KOPT-K1 (cell line): ENCODE data around the gene OPRL1.

Experiments
- H3K27ac ChIP-seq: fragments of 200-600 bp; sonication (generic); 2 replicates; pipeline ENCODE4 v1.5.1; 2016; ENCODE audit warnings: antibody characterized with exemption, mild to moderate bottlenecking, low read depth, low read length; ENCODE audit not compliant: poor library complexity, severe bottlenecking
- H3K36me3 ChIP-seq: fragments of 200-600 bp; sonication (generic); 2 replicates; pipeline ENCODE4 v1.5.1; 2017; ENCODE audit warnings: antibody characterized with exemption, mild to moderate bottlenecking, low read length, moderate library complexity; ENCODE audit not compliant: insufficient read depth
- H3K9me3 ChIP-seq: fragments of 200-600 bp; sonication (generic); 2 replicates; pipeline ENCODE4 v1.5.1; 2017; ENCODE audit warnings: antibody characterized with exemption, low read length, mild to moderate bottlenecking; ENCODE audit not compliant: insufficient read depth, poor library complexity, severe bottlenecking

The OPRL1 gene

DNA sequence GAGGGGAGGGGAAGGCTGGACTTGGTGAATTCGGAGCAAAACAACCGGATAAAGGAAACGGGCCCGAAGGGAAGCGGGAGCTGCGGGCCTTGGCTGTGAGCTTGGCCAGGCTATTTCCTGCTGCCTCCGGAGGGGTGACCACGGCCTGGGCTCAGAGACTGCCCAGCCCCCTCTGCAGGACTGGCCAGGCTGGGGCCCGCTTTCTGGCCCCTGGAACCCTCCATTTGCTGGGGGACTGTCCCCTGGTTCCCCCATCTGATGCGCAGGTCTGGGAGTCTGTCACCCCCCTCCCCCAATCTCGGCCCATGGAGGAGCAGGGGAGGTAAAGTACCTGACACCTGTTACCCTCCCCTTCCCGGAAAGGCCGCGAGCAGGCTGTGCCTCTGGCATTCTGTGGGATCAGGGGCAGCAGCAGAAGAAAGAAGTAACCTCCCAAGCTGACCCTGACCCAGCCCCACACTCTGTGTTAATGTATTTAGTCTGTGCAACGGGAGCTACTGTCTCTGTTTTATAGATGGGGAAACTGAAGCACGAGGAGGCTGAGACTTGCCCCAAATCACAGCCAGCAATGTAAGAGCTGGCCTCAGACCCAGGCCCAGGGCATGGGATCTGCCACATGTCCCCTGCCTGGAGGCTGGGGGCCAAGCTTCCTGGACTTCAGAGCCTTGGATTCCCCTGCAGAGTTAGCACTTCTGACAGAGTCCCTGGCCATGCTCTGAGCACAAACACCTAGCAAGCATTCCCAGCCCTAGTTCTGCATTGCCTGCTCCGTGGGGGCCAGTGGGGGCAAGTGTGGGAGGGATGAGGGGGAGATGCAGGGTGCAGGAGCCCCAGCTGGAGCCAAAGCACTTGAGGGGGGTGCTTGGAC is 40.4 kb upstream of the OPRL1 start:
- peak overlapping the region; percentile 62 for H3K27ac ChIP-seq
- no peaks in the 10 kb centered on the region for H3K36me3 ChIP-seq
- H3K9me3 ChIP-seq, result no peaks in the 10 kb centered on the region

DNA sequence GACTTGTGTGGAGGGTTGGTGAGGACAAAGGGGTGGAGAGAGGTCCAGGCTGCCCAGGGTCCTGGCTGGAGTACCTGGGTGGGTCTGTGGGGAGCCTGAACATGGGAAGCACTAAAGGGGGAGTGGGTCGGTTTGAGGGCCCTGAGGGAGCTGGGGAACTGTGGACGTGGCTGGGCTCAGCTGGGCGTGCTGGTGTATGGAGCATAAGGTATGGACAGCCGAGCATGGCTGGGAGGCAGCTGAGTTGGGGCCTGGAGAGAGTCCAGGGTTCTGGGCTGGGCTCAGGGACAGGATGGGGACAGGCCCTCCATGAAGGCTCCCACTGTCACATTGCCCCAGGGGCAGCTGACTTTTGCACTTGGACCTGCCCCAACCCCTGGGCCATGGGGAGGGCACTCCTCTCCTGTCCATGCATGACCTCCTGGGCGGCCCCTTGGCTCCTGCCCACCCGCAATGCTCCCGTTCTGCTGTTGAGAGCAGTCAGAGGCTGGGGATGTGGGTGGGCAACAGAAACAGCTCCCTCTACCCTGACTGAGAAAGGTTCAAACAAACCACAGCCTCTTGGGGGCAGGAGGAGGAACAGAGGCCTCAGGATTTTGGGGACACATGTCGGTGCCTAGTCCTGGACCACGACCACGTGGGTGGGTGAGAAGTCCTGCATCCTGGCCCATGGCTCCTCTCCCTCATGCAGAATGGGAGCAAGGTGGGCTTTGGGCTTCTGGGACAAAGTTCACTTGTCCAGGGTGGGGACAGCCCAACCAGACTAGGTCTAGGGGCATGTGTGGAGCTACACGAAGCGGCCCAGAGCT is 39.4 kb upstream of the OPRL1 start:
- Histone ChIP-seq H3K27ac (peak overlapping the region; percentile 64), H3K36me3 (no peaks in the 10 kb centered on the region)

DNA sequence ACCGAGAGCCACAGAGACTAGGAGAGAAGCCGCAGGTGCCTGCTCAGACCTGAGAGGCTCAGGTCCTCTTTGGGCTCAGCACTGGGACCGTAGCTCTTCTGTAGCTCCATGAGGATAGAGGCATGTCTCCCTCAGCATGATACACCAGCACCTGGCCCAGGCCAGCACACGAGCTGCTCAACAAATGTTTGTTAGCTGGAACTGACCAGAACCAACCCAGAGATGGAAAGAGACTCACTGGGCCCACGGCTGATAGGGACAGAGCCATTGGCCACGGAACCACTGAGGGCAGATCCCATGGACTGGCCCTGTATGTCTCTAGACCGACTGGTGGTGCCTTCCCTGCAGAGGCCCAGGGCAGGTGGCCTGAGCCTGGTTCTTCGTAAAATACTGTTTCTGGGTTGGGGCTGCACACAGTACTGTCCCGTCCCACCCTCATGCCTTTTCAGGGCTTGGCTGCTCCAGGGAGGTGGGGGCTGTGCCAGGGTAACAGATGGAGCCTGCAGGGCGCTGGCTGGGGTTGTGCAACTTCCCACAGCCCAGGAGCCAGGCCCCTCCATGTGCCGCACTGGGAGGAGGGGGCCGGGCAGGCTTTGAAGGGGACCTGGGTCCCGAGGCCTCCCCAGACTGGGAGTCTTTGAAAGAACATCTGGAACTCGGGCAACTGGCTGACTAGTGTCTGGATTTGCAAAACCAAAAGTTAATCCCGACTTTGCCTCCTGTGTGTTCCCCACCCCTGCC is 38.7 kb upstream of the OPRL1 start:
- no peaks in the 10 kb centered on the region for H3K9me3 ChIP-seq
- H3K27ac ChIP-seq, result peak overlapping the region; percentile 64
- no peaks in the 10 kb centered on the region for H3K36me3 ChIP-seq

More for the DNA sequence above, 39.4 kb upstream of the OPRL1 start:
- H3K9me3 ChIP-seq, result no peaks in the 10 kb centered on the region

DNA sequence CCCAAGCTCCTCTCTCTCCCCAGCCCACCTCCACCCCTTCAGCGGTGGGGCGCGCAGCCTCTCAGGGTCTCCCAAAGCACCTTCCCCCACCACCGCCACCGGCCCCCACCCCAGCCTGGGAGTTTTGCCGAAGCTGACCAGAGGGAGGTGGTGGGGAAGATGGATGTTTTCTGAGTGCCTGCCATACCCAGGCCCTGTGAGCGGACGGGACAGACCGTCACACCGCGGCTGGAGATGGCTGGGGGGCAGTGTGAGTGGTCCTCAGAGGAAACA is 38.2 kb upstream of the OPRL1 start:
- Histone ChIP-seq H3K27ac (peak overlapping the region; percentile 64), H3K36me3 (no peaks in the 10 kb centered on the region), H3K9me3 (no peaks in the 10 kb centered on the region)

DNA sequence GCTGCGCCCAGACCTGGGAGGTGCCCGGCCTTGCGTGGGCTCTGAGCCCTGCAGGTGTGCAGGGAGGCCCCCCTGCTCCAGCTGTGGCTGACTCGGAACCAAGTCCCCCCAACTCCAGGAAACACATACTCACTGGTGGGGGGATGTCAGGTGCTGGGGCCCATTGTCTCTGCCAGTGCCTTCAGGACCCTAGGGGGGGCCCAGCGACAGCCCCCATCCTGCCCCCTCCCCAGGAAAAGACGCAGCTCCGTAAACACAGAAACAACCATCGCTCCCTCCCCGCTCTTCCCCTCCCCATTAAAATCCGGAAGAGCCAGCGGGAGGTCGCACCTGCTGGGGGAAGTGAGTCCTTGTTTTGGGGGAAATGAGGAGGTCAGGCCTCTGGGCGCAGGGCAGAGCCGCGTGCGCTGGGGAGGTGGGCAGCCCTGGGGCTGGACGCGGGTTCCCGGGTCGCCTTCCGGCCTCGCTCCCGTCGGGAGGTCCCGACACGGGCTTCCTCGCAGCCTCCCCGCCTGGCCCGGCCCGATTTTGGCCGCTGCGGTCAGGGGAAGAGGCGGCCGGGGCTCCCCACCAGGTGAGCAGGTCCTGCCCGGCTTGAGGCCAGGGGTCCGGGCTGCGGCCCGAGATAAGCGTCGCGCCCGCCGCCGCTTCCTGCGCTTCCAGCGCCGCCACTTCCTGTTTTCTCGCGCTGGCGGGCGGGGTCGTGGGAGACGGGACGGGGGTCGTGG is 37.7 kb upstream of the OPRL1 start:
- no peaks in the 10 kb centered on the region for H3K9me3 ChIP-seq

DNA sequence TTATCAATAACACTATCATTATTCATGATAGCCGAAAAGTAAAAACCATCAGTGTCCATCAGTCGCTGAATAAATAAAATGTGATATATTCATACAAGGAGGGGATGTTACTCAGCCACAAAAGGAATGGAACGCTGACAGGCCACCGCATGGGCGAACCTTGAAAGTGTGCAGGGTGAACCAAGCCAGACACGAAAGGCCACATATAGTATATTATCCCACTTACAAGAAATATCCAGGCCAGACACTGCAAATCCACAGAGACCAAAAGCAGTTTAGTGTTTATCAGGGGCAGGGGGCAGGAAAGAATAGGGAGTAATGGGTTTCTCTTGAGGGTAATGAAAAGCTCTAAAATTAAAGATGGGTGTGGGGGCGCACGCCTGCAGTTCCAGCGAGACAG is 36.1 kb upstream of the OPRL1 start:
- no peaks in the 10 kb centered on the region for H3K36me3 ChIP-seq
- H3K27ac ChIP-seq, result no peak overlapping the region
- no peaks in the 10 kb centered on the region for H3K9me3 ChIP-seq

More for the DNA sequence above, 37.7 kb upstream of the OPRL1 start:
- Histone ChIP-seq H3K27ac (peak overlapping the region; percentile 64), H3K36me3 (no peaks in the 10 kb centered on the region)

DNA sequence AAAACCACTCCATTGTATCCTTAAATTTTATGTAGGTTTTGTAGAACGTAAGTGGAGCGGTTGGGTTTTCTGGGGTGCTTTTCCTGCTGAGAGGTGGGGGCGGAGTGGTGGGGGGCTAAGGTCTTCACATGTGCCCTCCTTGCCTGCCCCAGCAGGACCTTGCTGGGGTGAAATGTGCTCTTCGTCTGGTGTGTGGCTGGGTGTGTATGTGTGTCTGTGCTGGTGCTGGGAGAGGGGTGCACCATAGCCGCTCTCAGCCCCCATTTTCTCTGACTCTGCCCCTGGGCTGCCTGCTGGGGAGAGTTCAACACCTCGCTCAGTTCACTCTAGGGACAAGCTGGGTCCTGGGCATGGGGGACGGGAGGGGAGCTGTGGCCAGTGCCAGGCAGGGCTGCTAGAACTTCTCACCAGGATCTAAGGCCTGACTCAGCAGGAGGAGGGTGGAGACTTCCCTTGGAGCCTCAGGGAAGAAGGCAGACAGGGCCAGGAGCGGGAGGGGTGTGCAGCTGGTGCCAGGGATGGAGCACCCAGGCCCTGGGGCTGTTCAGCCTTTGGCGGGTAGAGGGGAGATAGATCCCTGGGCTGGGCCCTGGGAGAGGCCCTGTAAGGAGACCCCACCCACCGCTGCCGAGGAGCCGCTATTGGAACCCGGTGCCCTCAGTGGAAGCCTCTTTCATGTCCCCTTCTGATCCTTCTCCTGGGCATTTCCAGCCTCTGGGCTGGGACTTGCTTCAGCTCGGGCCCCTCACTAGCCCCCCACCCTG is 35.2 kb upstream of the OPRL1 start:
- Histone ChIP-seq H3K36me3 (no peaks in the 10 kb centered on the region), H3K9me3 (no peaks in the 10 kb centered on the region), H3K27ac (no peak overlapping the region)

DNA sequence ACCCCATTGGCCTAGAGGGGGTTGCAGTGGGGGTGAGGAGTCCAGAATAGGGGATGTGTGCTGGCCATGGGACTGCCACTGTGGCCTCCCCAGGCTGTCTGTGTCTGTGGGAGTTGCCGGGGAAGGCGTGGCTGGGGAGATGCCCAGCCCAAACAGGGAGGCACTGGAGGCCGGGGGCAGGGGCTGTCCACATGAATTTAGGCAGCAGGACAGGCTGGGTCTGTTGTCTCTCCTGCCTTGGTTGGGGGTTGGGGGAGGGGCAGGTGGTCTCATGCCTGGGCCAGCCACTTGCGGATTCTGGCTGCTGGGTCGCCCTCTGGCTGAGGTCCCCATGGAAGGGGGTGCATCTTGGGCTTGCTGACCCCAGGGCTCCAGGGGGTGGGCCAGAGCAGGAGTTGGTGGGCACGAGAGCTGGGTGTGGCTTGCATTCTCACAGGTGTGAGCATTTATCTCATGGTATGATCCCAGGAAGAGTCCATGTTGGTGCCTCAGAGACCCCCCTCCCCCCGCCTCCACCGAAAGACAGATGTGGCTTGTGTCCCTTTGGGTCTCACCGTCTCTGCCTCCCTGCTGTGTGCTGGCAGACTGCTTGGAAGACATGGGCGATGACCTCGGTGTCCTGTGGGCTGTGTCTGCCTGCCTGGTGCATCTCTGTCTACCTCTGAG is 34.4 kb upstream of the OPRL1 start:
- Histone ChIP-seq H3K9me3 (no peaks in the 10 kb centered on the region), H3K27ac (no peak overlapping the region), H3K36me3 (no peaks in the 10 kb centered on the region)

DNA sequence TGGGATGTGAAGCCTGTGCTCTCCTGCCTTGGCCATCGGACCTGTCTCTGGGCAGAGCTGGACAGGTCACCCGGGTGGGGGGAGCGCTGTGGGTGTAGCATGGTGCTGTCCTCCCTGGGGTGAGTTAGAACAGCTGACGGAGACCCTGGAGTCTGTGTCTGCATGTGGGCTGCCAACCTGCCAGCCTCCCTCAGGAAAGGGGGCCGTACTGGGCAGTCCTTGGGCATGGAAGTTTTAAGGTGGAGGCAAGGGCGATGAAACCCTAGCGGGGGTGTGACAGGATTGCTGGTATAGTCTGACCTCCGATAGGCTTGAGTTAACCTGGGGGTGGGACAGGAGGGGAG is 32.9 kb upstream of the OPRL1 start:
- Histone ChIP-seq H3K27ac (no peak overlapping the region), H3K36me3 (no peaks in the 10 kb centered on the region), H3K9me3 (no peaks in the 10 kb centered on the region)

DNA sequence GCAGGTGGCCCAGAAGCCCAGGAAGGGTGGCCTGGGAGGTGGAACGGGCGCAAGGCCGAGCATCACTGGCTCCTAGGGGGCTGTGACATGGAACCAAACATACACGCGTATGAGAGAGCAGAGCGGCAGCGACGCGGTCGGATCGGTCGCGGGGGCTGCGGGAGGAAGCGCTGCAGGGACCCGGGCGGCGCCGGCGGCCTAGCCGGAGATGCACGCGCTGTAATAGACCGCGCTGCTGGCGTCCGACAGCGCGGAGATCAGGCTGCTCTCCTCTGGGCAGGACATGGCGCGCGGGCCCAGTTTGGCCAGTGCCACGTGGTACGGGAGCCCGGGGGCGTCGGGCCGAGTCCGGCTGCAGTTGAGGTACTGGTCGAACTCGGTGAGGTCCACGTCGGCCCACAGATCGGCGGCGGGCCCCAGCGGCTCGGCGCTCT is 31.9 kb upstream of the OPRL1 start:
- no peaks in the 10 kb centered on the region for H3K36me3 ChIP-seq
- no peaks in the 10 kb centered on the region for H3K9me3 ChIP-seq
- no peak overlapping the region for H3K27ac ChIP-seq

DNA sequence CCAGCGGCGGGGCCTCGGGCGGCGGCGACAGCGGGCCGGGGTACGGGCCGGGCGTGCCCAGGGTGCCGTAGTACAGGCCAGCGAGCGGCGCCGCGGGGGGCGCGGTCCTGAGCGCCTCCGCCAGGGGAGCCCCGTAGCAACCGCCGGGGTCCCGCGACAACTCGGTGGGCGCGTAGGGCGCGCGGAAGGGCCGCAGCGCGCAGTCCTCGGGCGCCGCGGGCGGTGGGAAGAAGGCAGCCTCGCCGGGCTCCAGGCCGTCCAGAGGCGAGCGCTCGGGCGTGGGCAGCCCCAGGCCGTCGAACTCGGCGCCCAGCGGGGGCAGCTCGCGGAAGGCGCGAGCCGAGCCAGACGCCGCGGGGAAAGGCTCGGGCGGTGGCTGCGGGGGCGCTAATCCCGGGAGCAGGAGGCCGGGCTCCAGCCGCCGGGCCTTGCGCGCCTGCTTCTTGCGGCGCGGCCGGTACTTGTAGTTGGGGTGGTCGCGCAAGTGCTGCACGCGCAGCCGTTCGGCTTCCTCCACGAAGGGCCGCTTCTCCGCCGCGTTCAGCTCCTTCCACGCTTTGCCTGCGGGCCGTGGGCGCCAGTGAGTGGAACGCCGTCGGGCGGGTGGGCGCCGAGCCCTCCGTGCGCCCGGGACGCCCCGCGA is 31.4 kb upstream of the OPRL1 start:
- Histone ChIP-seq H3K9me3 (no peaks in the 10 kb centered on the region), H3K36me3 (no peaks in the 10 kb centered on the region), H3K27ac (no peak overlapping the region)

DNA sequence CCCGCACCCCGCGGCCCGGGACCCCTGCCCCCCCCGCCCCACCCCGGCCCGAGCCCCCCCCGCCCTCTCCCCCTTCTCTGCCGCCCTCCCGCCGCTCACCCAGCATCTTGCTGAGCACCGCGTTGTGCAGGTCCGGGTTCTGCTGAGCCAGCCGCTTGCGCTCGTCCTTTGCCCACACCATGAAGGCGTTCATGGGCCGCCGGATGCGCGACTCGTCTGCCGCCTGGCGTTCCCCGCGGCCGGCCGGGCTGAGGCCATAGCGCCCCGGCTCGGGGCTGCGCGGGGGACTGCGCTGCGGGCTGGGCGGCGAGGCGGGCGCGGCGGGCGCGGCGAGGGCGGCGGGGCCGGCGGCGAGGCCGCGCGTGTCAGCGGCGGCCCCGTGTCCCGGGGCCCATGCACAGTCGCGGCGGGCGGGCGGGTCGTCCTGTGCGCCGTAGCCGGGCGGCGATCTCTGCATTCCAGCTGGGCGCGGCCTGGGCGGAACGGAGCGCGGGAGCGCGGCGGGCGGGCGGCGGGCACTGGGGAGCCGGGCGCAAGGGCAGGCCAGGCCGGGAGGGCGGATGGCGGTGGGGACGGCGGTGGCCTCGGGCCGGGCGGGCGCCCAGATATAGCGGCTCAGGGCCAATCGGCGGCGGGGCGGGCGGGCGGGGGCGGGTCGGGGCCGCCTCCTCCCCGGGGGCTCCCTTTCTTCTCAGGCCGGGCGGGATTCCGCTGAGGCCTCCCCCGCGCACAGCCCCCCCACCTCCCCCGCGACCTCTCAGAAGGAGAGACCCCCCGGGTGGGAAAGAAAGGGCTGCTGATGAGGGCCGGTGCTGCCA is 30.6 kb upstream of the OPRL1 start, which contains the start of gene SOX18:
Gene SOX18, minus strand, starts transcription at position 580 of the 818 bp plus-strand sequence. Its CDS starts 123 bp downstream, at position 457.
- H3K36me3 ChIP-seq, result no peaks in the 10 kb centered on the region
- H3K27ac ChIP-seq, result no peak within 1 kb of the TSS
- no peaks in the 10 kb centered on the region for H3K9me3 ChIP-seq

DNA sequence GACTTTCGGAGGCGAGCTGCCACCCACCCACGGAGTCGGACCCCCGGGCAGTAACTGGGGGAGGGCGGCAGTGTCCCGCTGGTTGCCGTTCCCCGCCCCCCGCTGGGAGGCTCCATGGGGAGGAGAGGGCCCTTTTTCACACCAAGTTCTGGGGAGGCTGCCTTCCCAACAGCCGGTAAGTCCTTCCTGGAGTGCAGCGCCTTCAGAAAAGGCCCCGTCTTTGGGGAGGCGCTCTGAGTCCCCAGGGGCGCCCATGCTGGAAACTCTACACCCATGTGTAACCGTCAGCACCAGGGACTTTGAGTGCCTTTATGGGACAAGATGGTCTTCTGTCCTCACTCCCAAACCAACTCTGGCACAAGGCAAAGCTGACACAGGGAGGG is 30.0 kb upstream of the OPRL1 start:
- Histone ChIP-seq H3K9me3 (no peaks in the 10 kb centered on the region), H3K36me3 (no peaks in the 10 kb centered on the region), H3K27ac (no peak overlapping the region)
